BJ (cell line): Measurements from ENCODE around the gene PKDCC. TPM values are rescaled to one million over a fixed set of nuclear protein-coding genes. Genes with fewer than 3 reads are reported as not detected.

Experiments
- CTCF ChIA-PET: fragments of 350-600 bp; formaldehyde crosslinking; extraction: SDS; loops from one replicate; lab custom pipeline; 2021; ENCODE audit warnings: antibody characterized with exemption, inconsistent platforms; lab: Yijun Ruan, JAX
- POLR2A ChIA-PET: fragments of 300-600 bp; sonication (Branson Sonifier 250); formaldehyde crosslinking; extraction: SDS; loops from one replicate; lab custom pipeline; 2021; ENCODE audit warnings: antibody characterized with exemption; lab: Charles Lee
- DNase-seq: peaks from one replicate; pipeline ENCODE4 v3.0.0-alpha.2; 2011; ENCODE audit warnings: low read depth
- H3K27me3 ChIP-seq: 2 replicates; pipeline ENCODE4 v1.6.0; 2011; ENCODE audit warnings: low read length; ENCODE audit not compliant: control insufficient read depth, insufficient read depth
- H3K36me3 ChIP-seq: 2 replicates; pipeline ENCODE4 v1.5.1; 2011; ENCODE audit warnings: low read length; ENCODE audit not compliant: control insufficient read depth, insufficient read depth
- H3K4me3 ChIP-seq: 2 replicates; pipeline ENCODE4 v1.5.1; 2011; ENCODE audit warnings: low read depth, mild to moderate bottlenecking, control low read depth, low read length
- CTCF ChIP-seq: IDR thresholded peaks from 2 replicates; pipeline ENCODE4 v1.5.1; 2011; ENCODE audit warnings: low read depth, mild to moderate bottlenecking, control low read depth, inconsistent platforms, low read length, moderate library complexity; ENCODE audit not compliant: insufficient read depth
- polyA plus RNA-seq: library from polyadenylated mRNA; depleted of rRNA; stranded (reverse); fragments of >200 nt; gene quantifications from 2 replicates; pipeline ENCODE4 v1.2.3, GENCODE V29; 2011

PKDCC gene
- polyA plus RNA-seq, 1 experiment = 6.6 TPM

- H3K27me3 ChIP-seq = peaks cover 4% of the 10 kb centered on the region
- no peak overlapping the region for H3K4me3 ChIP-seq
- DNase-seq = peak; percentile 15
- POLR2A ChIA-PET = interaction anchor here (0.6 kb wide), 1 partner anchor 1715 kb away, joined by 3 read pairs; no protein-coding TSS in a partner anchor
- no peak for TF ChIP-seq CTCF
- no peaks in the 10 kb centered on the region for H3K36me3 ChIP-seq
- CTCF ChIA-PET = interaction anchor here (0.6 kb wide), 1 partner anchor 8 kb away, joined by 3 read pairs; no protein-coding TSS in a partner anchor
Observed at GRCh38 chr2:42010743-42011298, 37.0 kb upstream of the PKDCC start.

GRCh38 chr2:42012137-42012536 lies 35.7 kb upstream of the PKDCC start:
- TF ChIP-seq CTCF = no peak
- no peaks in the 10 kb centered on the region for H3K36me3 ChIP-seq
- POLR2A ChIA-PET = no interaction called here
- H3K4me3 ChIP-seq = no peak overlapping the region
- DNase-seq = no peak
- H3K27me3 ChIP-seq = peaks cover 2% of the 10 kb centered on the region; the same call in 1 of the 2 replicates
- CTCF ChIA-PET = interaction anchor here (0.8 to 1.0 kb wide), 2 partner anchors 10 kb away, joined by 3 read pairs; no protein-coding TSS in a partner anchor

GRCh38 chr2:42012651-42013050 lies 35.2 kb upstream of the PKDCC start:
- Histone ChIP-seq H3K36me3 (no peaks in the 10 kb centered on the region), H3K4me3 (no peak overlapping the region), H3K27me3 (peaks cover 2% of the 10 kb centered on the region; the same call in 1 of the 2 replicates)
- ChIA-PET CTCF (interaction anchor here (1.0 kb wide), 1 partner anchor 11 kb away, joined by 3 read pairs; no protein-coding TSS in a partner anchor), POLR2A (no interaction called here)
- no peak for TF ChIP-seq CTCF
- no peak for DNase-seq

GRCh38 chr2:42013409-42013808 lies 34.4 kb upstream of the PKDCC start:
- Histone ChIP-seq H3K36me3 (no peaks in the 10 kb centered on the region), H3K27me3 (peaks cover 2% of the 10 kb centered on the region; the same call in 1 of the 2 replicates), H3K4me3 (no peak overlapping the region)
- no peak for TF ChIP-seq CTCF
- POLR2A ChIA-PET = no interaction called here
- CTCF ChIA-PET = no interaction called here
- DNase-seq = no peak

GRCh38 chr2:42021464-42021863 lies 26.4 kb upstream of the PKDCC start:
- Histone ChIP-seq H3K36me3 (no peaks in the 10 kb centered on the region), H3K4me3 (no peak overlapping the region), H3K27me3 (peaks cover 3% of the 10 kb centered on the region; the same call in 1 of the 2 replicates)
- ChIA-PET POLR2A (interaction anchor here (0.6 kb wide), 1 partner anchor 13 kb away, joined by 3 read pairs; no protein-coding TSS in a partner anchor), CTCF (no interaction called here)
- no peak for TF ChIP-seq CTCF
- peak; percentile 9 for DNase-seq
